T follicular helper cell (primary cell): ENCODE results near the gene SLC41A2.
"Not testable (repeated sequence)": the region's sequence is repeated elsewhere in the genome, so short reads cannot be mapped to it uniquely, and the experiment has no call there.

Experiments used
- DNase-seq: peaks from one replicate; pipeline ENCODE4 v3.0.0-alpha.2; 2020; ENCODE audit warnings: low read depth

SLC41A2 gene

DNA sequence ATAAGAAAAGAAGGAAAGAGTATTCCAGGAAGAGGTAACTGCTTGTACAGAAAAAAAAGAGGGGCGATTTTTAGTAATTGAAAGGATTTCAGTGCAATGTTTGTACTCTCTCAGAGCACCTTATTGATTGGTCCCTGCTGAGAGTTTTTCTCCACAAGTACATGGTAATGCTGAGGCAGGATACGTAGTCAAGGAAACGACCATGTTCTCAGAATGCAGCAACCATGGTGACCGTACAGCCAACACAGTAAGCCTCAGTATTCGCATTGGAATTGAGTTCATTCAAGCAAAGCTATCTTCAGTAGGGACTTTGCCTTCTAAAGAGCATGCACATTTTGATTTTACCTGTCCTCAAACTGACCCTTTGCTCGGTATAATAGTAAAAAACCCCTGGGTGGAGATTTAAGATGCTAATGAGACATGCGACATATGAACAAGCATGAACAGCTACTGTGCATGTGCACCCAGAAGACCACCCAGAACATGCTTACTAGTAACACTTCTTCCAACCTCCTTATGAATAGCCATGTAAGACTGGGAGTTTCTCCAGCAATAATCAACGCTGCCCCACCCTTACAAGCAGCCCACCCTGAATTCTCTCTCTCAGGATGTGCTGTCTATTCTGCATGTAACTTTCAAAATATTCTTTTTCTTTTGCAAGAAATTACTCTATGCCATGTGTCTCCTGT is 6.2 kb upstream of the SLC41A2 start:
- no peak for DNase-seq

- no peak for DNase-seq
Observed at GRCh38 chr12:104963757-104964156, 5.7 kb upstream of the SLC41A2 start.

- no peak for DNase-seq
Observed at GRCh38 chr12:104960464-104960863, 2.4 kb upstream of the SLC41A2 start.

DNA sequence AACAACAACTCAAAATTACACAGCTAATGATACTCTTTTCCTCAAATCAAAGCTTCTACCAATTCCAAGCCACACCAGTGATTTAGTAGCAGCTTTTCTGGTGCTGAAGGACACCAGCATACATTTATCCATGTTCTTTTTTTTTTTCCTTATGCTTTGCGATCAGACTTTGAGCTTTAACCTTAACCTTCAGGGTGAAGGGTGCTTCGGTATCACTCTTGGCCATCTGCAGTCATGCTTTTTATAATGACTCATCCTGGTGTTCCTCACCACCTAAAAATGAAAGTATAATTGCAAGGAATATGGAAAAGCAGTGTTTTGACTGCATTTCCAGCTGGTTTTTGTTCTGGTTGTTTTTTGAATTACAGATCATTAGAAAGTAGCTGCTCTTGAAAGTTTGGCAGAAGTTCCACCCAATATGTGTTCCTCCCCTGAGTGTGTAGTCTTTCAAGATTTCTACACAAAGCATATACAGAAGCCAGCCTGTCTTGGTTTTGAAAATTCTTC is 1.3 kb upstream of the SLC41A2 start:
- DNase-seq = no peak

GRCh38 chr12:104958805-104959334 is 780 bp upstream of the SLC41A2 start:
- DNase-seq = no peak

DNA sequence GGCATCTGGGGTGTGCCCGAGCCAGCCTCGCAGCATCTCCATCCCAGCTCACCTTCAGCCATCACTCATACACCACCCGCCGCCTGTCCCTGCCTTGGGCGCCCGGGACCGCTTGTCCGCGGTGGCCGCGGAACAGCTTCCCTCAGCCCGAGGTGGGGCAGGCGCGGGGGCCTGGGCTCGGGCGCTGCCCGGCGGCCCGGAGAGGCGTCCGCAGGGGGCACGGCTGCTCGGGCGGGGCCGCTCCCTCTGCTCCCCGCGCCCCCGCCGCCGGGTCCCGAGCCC is 430 bp downstream of the SLC41A2 start:
- no peak for DNase-seq

DNA sequence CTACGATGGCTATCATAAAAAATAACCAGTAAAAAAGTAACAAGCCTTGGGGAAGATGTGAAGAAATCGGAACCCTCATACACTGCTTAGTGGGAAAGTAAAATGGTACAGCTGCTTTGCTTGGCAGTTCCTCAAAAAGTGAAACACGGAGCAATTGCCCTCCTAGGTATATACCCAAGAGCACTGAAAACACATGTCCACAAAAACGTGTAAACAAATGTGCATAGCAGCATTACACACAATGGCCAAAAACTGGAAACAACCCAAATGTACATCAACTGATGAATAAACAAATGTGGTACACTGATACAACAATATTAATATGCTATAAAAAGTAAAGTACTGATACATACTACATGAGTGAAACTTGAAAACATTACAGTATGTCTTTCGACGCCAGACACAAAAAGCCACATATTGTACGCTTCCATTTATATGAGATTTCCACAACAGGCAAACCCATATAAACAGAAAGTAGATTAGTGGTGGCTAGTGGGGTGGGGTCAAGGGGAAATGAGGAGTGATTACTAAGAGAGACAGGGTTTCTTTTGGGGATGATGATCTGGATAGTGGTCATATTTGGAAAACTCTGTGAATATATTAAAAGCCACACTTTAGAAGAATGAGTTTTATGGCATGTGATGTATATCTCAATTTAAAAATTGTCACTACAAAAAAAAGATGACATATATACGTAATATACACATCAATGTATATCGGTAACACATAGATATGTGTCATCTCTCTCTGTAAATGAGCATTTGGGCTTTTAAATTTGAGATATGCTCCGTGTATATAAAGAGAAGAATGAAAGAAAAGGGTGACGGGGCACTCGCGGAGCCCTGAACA is 996 bp downstream of the SLC41A2 start:
- no peak for DNase-seq

DNA sequence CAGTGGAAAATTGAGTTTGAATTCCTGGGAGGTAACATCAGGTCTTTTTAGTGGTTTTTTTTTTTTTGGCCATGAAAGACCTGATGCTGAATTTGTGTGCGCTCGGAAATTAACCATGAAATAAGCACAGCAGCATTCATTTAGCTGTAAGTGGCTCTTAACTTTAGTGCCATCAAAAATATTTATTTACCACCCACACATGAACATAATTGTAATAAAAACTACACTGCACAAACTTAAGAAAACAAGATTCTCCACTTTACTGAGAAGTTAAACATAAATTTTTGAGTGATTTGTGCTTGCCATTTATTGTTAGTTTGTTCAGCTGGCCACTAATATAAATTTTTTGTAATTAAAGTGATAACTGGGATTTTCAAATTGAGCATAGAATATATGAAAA is 2.4 kb downstream of the SLC41A2 start:
- no peak for DNase-seq

GRCh38 chr12:104953323-104953722 is 4.8 kb downstream of the SLC41A2 start:
- DNase-seq = no peak

DNA sequence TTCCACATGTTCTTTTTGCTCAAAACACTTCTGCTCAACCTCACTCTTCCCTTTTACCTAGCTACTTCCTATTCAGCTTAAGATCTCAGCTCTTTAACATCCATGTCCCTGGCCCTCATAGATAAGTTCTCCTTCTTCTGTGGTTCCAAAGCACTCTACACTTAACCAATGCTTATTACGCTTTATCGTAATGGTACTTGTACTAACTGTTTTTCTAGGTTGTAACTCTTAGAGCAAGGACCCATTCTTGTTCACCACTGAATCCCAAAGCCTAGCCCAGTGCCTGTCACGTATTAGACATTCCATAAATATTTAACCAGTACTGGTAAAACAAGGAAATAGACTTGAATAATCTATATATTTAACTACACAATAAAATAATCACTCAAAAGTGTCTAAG is 5.3 kb downstream of the SLC41A2 start:
- DNase-seq = no peak

DNA sequence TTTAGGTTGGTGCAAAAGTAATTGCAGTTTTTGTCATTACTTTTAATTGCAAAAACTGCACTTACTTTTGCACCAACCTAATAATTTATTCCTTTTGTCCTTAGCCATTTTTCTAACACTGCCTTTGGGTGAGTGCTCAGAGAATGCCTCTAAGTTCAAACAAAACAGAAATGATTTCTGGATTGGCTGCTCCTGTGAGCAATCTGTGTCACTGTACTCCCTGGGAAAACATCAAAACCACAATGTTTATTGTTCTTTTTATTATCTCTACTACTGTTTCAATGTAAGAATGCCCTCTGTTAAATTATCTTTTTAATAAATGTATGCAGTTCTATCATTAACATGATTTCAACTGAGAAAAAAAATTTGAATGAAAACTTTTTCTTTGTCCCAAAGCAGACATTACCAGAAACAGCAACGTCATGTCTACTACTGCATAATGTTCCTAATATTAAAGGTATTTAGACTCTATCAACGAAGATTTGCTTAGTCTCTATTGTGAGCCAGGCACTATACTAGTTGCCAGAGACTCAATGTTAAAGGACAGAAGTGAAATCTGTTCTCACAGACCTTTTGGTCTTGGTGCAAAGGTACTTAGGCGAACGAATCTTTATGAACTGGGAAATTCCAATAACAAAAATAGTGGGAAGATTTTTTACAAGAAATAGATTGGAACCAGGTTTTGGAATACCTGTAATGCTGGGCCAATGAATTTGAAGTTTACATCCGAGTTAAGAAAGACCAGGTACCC is 6.2 kb downstream of the SLC41A2 start:
- no peak for DNase-seq

- not testable (repeated sequence) for DNase-seq
Observed at GRCh38 chr12:104948716-104949115, 9.4 kb downstream of the SLC41A2 start.

DNA sequence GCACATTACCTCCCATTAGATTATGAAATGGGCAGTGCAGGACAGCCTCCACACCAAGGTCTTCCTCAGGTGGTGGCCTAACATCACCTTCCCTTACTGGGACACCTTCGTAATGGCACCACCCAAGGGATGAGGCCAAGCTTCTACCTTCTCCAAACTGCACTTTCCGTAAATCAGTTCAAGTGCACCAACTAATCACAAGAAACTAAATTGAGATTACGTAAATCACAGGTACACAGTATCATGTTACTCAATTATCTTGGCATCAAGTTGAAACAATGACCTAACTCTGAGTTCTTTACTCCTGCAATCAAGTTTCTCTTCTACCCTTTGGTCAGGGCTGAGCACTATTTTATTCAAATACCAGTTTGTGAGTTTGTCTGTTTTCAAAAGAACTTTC is 13.8 kb downstream of the SLC41A2 start:
- DNase-seq = no peak

- DNase-seq = not testable (repeated sequence)
Observed at GRCh38 chr12:104943401-104943800, 14.7 kb downstream of the SLC41A2 start.

DNA sequence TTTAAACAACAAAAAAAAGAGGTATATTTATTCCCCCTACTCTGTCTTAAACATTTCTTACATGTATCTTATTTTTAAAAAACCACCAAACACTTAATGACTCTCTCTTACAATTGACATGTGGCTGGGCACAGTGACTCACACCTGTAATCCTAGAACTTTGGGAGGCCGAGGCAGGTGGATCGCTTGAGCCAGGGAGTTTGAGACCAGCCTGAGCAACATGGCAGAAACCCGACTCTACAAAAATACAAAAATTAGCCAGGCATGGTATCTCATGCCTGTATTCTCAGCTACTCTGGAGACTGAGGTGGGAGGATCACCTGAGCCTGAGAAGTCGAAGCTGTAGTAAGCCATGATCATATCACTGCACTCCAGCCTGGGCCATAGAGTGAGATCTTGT is 16.0 kb downstream of the SLC41A2 start:
- no peak for DNase-seq

GRCh38 chr12:104941454-104941853 is 16.6 kb downstream of the SLC41A2 start:
- DNase-seq = no peak

- no peak for DNase-seq
Observed at GRCh38 chr12:104939089-104939488, 19.0 kb downstream of the SLC41A2 start.

DNA sequence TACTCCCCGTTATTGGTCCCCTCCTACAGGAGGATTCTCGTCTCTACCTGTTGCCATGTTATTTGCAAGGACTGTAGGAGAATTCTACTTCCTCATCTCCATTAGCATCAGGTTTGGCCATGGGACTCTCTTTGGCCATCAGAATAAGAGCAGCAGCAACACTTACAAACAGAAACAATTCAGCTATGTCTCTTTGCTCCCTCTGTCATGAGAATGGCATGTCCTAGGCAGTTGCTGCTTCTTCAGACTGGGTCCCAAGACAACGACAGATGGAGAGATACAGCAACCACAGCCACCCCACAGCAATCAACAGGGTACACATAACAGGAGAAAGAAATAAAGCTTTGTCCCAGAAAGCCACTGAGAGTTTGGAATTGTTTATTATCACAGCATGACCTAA is 19.7 kb downstream of the SLC41A2 start:
- no peak for DNase-seq

- no peak for DNase-seq
Observed at GRCh38 chr12:104935886-104936285, 22.2 kb downstream of the SLC41A2 start.

GRCh38 chr12:104933778-104934177 is 24.3 kb downstream of the SLC41A2 start:
- no peak for DNase-seq

DNA sequence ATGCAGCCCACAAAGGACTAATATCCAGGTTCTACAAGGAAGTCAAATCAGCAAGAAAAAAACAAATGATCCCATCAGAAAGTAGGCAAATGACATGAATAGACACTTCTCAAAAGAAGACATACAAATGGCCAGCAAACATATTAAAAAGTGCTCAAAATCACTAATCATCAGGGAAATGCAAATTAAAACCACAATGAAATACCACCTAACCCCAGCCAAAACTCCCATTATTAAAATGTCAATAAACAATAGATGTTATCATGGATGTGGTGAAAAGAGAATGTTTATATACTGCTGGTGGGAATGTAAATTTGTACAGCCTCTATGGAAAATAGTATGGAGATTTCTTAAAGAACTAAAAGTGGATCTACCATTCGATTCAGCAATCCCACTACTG is 25.0 kb downstream of the SLC41A2 start:
- no peak for DNase-seq
